ENCODE measurements around the gene QRICH2. TPM values are rescaled to one million over a fixed set of nuclear protein-coding genes. Genes with fewer than 3 reads are reported as not detected.

QRICH2 gene
- total and polyA plus RNA-seq, 9 of the 15 experiments (the other 6 are each of a cell fraction or from before 2014, with no cell fraction given): 0.03 to 1.6 (median 0.81) TPM

- no peak for TF ChIP-seq CEBPG (CRISPR knock-in tag; IDR thresholded peaks at IDR 0.05)
- no peak for TF ChIP-seq CEBPG (tag; conservative IDR thresholded peaks at IDR 0.05 in 1 of 2, IDR thresholded peaks at IDR 0.05 in 1 of 2)
- TF ChIP-seq TCFL5 (CRISPR knock-in tag; conservative IDR thresholded peaks at IDR 0.05): no peak
- no peak for TF ChIP-seq KLF1 (tag; IDR thresholded peaks at IDR 0.05)
- TF ChIP-seq DLX4 (CRISPR knock-in tag; IDR thresholded peaks at IDR 0.05): no peak
- TF ChIP-seq ZNF146 (CRISPR knock-in tag; IDR thresholded peaks at IDR 0.05; ENCODE audit: unreplicated experiment): no peak
- no peak for TF ChIP-seq EWSR1 (IDR thresholded peaks at IDR 0.05; ENCODE audit: borderline replicate concordance, low read depth, partially characterized antibody)
- peak in 1 of 2 experiments; percentile 65; a peak in 2 of 4 replicates for TF ChIP-seq TBL1XR1 (IDR thresholded peaks at IDR 0.05; ENCODE audit: low read length in 2 of 2)
- TF ChIP-seq CBFA2T2 (conservative IDR thresholded peaks at IDR 0.05): peak; percentile 88
- TF ChIP-seq KDM5B (IDR thresholded peaks at IDR 0.05; ENCODE audit: insufficient replicate concordance, low read depth, low read length): no peak
- TF ChIP-seq SIN3A (IDR thresholded peaks at IDR 0.05; ENCODE audit: borderline replicate concordance in 2 of 2, control insufficient read depth in 1 of 2, low read depth in 2 of 2, low read length in 2 of 2): 0 out of 4 replicates have a peak, but pooled peaks of 1 of the 2 experiments have one; percentile 23
- TF ChIP-seq HMGN3 (IDR thresholded peaks at IDR 0.05; ENCODE audit: borderline replicate concordance, extremely low read depth, insufficient read length, low read depth, low read length): no peak
- TF ChIP-seq MEF2A (IDR thresholded peaks at IDR 0.05; ENCODE audit: control insufficient read depth, low read depth, low read length): 0 out of 2 replicates have a peak, but pooled peaks have one; percentile 18
- peak; percentile 43 for TF ChIP-seq TBP (optimal IDR thresholded peaks at IDR 0.05; ENCODE audit: low read depth, low read length)
- no peak for TF ChIP-seq PRMT5 (CRISPR knock-in tag; IDR thresholded peaks at IDR 0.05)
- no peak for TF ChIP-seq DDX20 (tag; IDR thresholded peaks at IDR 0.05; ENCODE audit: low read depth)
- TF ChIP-seq ZNF444 (CRISPR knock-in tag; IDR thresholded peaks at IDR 0.05): no peak
- TF ChIP-seq ZNF707 (CRISPR knock-in tag; conservative IDR thresholded peaks at IDR 0.05): no peak
- TF ChIP-seq RBM14 (IDR thresholded peaks at IDR 0.05; ENCODE audit: borderline replicate concordance, insufficient read depth, low read depth, low read length): no peak
- no peak for TF ChIP-seq ZKSCAN1 (IDR thresholded peaks at IDR 0.05; ENCODE audit: low read depth, low read length)
- TF ChIP-seq, protein P1, sequence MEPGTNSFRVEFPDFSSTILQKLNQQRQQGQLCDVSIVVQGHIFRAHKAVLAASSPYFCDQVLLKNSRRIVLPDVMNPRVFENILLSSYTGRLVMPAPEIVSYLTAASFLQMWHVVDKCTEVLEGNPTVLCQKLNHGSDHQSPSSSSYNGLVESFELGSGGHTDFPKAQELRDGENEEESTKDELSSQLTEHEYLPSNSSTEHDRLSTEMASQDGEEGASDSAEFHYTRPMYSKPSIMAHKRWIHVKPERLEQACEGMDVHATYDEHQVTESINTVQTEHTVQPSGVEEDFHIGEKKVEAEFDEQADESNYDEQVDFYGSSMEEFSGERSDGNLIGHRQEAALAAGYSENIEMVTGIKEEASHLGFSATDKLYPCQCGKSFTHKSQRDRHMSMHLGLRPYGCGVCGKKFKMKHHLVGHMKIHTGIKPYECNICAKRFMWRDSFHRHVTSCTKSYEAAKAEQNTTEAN (CRISPR knock-in tag; IDR thresholded peaks at IDR 0.05): no peak
- no peak for TF ChIP-seq MBD1 (CRISPR knock-in tag; IDR thresholded peaks at IDR 0.05)
- no peak for TF ChIP-seq ZFP36 (IDR thresholded peaks at IDR 0.05; ENCODE audit: low read depth, low read length, partially characterized antibody)
- no peak for TF ChIP-seq NELFE (IDR thresholded peaks at IDR 0.05; ENCODE audit: insufficient read depth, insufficient read length)
- peak; percentile 45; the same call in 1 of the 2 replicates for TF ChIP-seq BHLHE40 (IDR thresholded peaks at IDR 0.05; ENCODE audit: low read length)
Measured at GRCh38 chr17:76354747-76355310, 46.8 kb upstream of the QRICH2 start (continued).

All from K562 (cell line).